Measurements from ENCODE around the gene ZC3H4. TPM values are rescaled to one million over a fixed set of nuclear protein-coding genes. Genes with fewer than 3 reads are reported as not detected.
"Not testable (repeated sequence)": the region's sequence is repeated elsewhere in the genome, so short reads cannot be mapped to it uniquely, and the experiment has no call there.

Gene ZC3H4
- total RNA-seq, 2 experiments from 2014 or later: 84.3 to 86.0 TPM

DNA sequence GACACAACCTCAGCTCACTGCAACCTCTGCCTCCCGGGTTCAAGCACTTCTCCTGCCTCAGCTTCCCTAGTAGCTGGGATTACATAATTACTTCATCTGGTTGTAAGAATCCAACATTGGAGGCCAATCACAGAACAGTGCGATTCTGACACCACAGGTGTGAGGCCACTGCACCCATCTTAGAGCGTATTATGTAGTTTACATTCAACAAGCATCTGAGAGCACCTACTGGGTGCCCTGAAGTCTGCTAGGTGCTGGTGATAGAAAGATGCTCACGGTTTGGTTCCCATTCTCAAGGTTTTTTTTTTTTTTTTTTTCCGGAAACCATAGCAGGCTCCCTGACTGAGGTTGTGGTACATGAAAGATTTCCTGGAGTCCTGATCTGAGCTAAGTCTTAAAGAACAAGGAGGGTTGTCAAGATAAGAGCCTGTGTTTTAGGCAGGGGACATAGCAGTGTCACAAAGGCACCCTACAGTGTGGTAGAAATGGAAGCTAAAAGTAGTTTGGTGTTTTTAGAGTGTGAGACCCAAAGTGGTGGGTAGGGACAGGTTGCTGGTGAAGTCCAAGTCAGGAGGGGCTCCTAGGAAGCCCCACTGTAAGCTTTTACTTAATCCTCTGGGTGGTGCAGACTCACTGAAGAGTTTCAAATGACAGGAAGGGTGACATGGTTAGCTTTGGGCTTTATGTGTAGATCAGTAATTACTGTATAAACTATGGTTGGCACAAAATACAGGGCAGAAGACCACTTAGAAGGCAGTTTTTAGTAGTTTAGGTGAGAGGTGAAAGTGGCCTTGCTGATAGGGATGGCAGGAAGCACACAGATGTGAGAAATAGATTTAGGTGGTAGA, 32.3 kb upstream of the ZC3H4 start:
- H3K27ac Mint-ChIP-seq: peak overlapping the region; percentile 89
- peaks cover 39% of the 10 kb centered on the region for H3K36me3 Mint-ChIP-seq
- no peaks in the 10 kb centered on the region for H3K9me3 Mint-ChIP-seq
- peak overlapping the region; percentile 60 for H3K4me3 Mint-ChIP-seq
- no peak for DNase-seq
- POLR2A ChIA-PET: interaction anchor here (0.5 to 2.5 kb wide), 19 partner anchors 12 to 467 kb away, joined by 3 to 22 read pairs (median 4); partner anchors contain the start of genes CCDC9, SAE1, TMEM160 and ZC3H4
- H3K27me3 Mint-ChIP-seq: no peaks in the 10 kb centered on the region
- peak; percentile 89 for ATAC-seq (ENCODE audit: low read depth)
- H3K4me1 Mint-ChIP-seq: peaks cover 46% of the 10 kb centered on the region

DNA sequence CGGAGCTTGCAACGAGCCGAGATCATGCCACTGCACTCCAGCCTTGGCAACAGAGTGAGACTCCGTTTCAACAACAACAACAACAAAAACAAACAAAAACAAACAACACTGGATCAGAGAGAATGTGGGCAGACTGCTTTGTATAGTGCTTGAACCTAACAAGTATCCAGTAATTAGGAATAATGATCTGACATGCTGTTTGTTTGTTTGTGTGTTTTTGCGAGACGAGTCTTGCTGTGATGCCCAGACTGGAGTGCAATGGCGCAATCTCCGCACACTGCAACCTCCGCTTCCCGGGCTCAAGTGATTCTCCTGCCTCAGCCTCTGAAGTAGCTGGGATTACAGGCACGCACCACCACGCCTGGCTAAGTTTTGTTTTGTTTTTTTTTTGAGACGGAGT, 31.1 kb upstream of the ZC3H4 start:
- peaks cover 33% of the 10 kb centered on the region for H3K36me3 Mint-ChIP-seq
- no peaks in the 10 kb centered on the region for H3K9me3 Mint-ChIP-seq
- no peak for ATAC-seq (ENCODE audit: low read depth)
- peaks cover 40% of the 10 kb centered on the region for H3K4me1 Mint-ChIP-seq
- DNase-seq: no peak
- no peak overlapping the region for H3K4me3 Mint-ChIP-seq
- H3K27me3 Mint-ChIP-seq: no peaks in the 10 kb centered on the region
- H3K27ac Mint-ChIP-seq: peak overlapping the region; percentile 67
- POLR2A ChIA-PET: interaction anchor here (0.6 to 2.5 kb wide), 5 partner anchors 11 to 263 kb away, joined by 3 to 22 read pairs (median 5); no protein-coding TSS in a partner anchor

DNA sequence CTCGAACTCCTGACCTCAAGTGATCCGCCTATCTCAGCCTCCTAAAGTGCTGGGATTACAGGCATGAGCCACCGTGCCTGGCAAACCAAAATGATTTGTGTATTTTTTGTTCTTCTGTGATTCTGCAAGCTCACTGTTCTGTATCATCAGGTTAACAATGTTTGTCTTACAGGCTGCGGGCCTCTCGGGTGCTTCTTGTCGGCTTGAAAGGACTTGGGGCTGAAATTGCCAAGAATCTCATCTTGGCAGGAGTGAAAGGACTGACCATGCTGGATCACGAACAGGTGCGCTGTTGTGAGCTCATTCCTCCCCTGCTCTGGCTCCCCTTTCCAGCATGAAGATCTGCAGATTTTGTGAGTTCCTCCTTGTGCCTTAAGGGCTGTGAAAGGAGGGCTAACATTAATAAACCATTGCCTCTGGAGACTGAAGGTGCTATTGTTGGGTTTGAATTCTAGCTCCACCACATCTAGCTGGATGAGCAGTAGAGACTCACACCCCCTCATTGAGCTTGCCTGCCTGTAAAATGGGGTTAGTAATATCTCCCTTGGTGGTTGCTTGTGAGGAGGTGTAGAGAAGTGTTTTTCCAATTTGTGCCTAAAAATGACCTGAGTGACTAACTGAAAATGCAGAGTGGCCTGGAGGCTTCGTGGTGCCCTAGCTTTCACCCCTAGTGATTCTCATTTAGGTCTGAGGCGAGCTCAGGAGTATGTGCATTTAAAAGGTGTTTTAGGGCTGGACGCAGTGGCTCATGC, 29.9 kb upstream of the ZC3H4 start:
- POLR2A ChIA-PET: interaction anchor here (0.6 to 0.7 kb wide), 3 partner anchors 14 to 96 kb away, joined by 4 read pairs; no protein-coding TSS in a partner anchor
- H3K27ac Mint-ChIP-seq: no peak overlapping the region
- DNase-seq (no peak), ATAC-seq (ENCODE audit: low read depth) (no peak)
- no peaks in the 10 kb centered on the region for H3K9me3 Mint-ChIP-seq
- H3K4me1 Mint-ChIP-seq: peaks cover 42% of the 10 kb centered on the region
- no peaks in the 10 kb centered on the region for H3K27me3 Mint-ChIP-seq
- peaks cover 31% of the 10 kb centered on the region for H3K36me3 Mint-ChIP-seq
- no peak overlapping the region for H3K4me3 Mint-ChIP-seq

- H3K4me3 Mint-ChIP-seq: no peak overlapping the region
- H3K36me3 Mint-ChIP-seq: peaks cover 27% of the 10 kb centered on the region
Measured at GRCh38 chr19:47142779-47143178, 29.2 kb upstream of the ZC3H4 start.

GRCh38 chr19:47141695-47142094, 28.1 kb upstream of the ZC3H4 start:
- Mint-ChIP-seq H3K9me3 (no peaks in the 10 kb centered on the region), H3K4me3 (no peak overlapping the region)
- ATAC-seq (ENCODE audit: low read depth): no peak

More at GRCh38 chr19:47142779-47143178, 29.2 kb upstream of the ZC3H4 start:
- Mint-ChIP-seq H3K4me1 (peaks cover 41% of the 10 kb centered on the region), H3K27me3 (no peaks in the 10 kb centered on the region), H3K9me3 (no peaks in the 10 kb centered on the region), H3K27ac (no peak overlapping the region)
- no peak for ATAC-seq (ENCODE audit: low read depth)
- POLR2A ChIA-PET: interaction anchor here (0.7 kb wide), 2 partner anchors 31 to 95 kb away, joined by 4 read pairs; no protein-coding TSS in a partner anchor
- DNase-seq: no peak

DNA sequence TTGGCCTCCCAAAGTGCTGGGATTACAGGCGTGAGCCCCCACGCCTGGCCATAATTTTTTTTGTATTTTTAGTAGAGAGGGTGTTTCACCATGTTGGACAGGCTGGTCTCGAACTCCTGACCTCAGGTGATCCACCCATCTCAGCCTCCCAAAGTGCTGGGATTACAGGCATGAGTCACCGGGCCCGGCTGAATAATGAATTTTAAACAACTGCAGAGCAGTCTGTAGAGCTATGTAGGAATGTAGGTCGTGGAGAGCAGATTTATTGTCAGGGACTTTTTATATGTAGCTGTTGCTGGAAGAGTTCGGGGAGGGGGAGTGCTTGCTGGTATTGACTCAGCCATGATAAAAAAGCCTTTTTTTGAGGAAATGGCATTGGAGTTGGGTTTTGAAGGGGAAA, 27.7 kb upstream of the ZC3H4 start:
- H3K27me3 Mint-ChIP-seq; H3K4me3 Mint-ChIP-seq; H3K9me3 Mint-ChIP-seq; DNase-seq; ATAC-seq (ENCODE audit: low read depth): not testable (repeated sequence)
- peak overlapping the region; percentile 37 for H3K27ac Mint-ChIP-seq
- H3K36me3 Mint-ChIP-seq: peaks cover 18% of the 10 kb centered on the region
- POLR2A ChIA-PET: interaction anchor here (1.0 kb wide), 1 partner anchor 8 kb away, joined by 3 read pairs; no protein-coding TSS in a partner anchor
- H3K4me1 Mint-ChIP-seq: peaks cover 38% of the 10 kb centered on the region

More at GRCh38 chr19:47141695-47142094, 28.1 kb upstream of the ZC3H4 start:
- Mint-ChIP-seq H3K4me1 (peaks cover 41% of the 10 kb centered on the region), H3K27me3 (no peaks in the 10 kb centered on the region), H3K36me3 (peaks cover 23% of the 10 kb centered on the region), H3K27ac (no peak overlapping the region)
- POLR2A ChIA-PET: interaction anchor here (1.0 kb wide), 1 partner anchor 9 kb away, joined by 3 read pairs; no protein-coding TSS in a partner anchor
- no peak for DNase-seq

GRCh38 chr19:47135156-47135555, 21.6 kb upstream of the ZC3H4 start:
- DNase-seq (no peak), ATAC-seq (ENCODE audit: low read depth) (no peak)
- Mint-ChIP-seq H3K36me3 (peaks cover 46% of the 10 kb centered on the region), H3K4me1 (peaks cover 55% of the 10 kb centered on the region), H3K27me3 (no peaks in the 10 kb centered on the region), H3K9me3 (no peaks in the 10 kb centered on the region), H3K27ac (peak overlapping the region; percentile 58), H3K4me3 (no peak overlapping the region)
- POLR2A ChIA-PET: interaction anchor here (0.6 to 1.5 kb wide), 2 partner anchors 40 to 109 kb away, joined by 3 to 4 read pairs; no protein-coding TSS in a partner anchor

- no peaks in the 10 kb centered on the region for H3K9me3 Mint-ChIP-seq
- DNase-seq (no peak), ATAC-seq (ENCODE audit: low read depth) (no peak)
- H3K4me3 Mint-ChIP-seq: peak overlapping the region; percentile 52
- peaks cover 55% of the 10 kb centered on the region for H3K4me1 Mint-ChIP-seq
- no peaks in the 10 kb centered on the region for H3K27me3 Mint-ChIP-seq
- POLR2A ChIA-PET: interaction anchor here (0.6 to 1.5 kb wide), 2 partner anchors 40 to 110 kb away, joined by 3 to 4 read pairs; no protein-coding TSS in a partner anchor
- peak overlapping the region; percentile 58 for H3K27ac Mint-ChIP-seq
- H3K36me3 Mint-ChIP-seq: peaks cover 46% of the 10 kb centered on the region
Measured at GRCh38 chr19:47134545-47134944, 21.0 kb upstream of the ZC3H4 start.

DNA sequence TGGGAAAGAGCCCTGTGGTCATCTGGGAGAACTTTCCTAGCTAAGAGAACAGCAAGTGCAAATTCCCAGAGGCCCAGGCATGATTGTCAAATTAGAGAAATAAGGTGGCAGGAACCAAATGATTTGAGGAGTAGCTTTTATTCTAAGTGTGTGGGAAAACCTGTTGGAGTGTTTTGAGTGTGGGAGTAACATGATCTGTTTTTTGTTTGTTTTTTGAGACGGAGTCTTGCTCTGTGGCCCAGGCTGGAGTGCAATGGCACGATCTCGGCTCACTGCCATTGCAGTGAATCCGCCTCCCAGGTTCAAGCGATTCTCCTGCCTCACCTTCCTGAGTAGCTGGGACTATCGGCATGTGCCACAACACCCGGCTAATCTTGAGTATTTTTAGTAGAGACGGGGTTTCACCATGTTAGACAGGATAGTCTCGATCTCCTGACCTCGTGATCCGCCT, 19.5 kb upstream of the ZC3H4 start:
- no peaks in the 10 kb centered on the region for H3K9me3 Mint-ChIP-seq
- H3K27ac Mint-ChIP-seq: peak overlapping the region; percentile 11
- H3K36me3 Mint-ChIP-seq: peaks cover 39% of the 10 kb centered on the region
- ATAC-seq (ENCODE audit: low read depth): no peak
- POLR2A ChIA-PET: interaction anchor here (0.7 to 2.6 kb wide), 4 partner anchors 8 to 29 kb away, joined by 3 to 33 read pairs (median 3); partner anchors contain the start of gene ZC3H4
- H3K4me3 Mint-ChIP-seq: peak overlapping the region; percentile 23
- H3K27me3 Mint-ChIP-seq: no peaks in the 10 kb centered on the region
- no peak for DNase-seq
- peaks cover 46% of the 10 kb centered on the region for H3K4me1 Mint-ChIP-seq

GRCh38 chr19:47132194-47132852, 18.7 kb upstream of the ZC3H4 start:
- H3K9me3 Mint-ChIP-seq: no peaks in the 10 kb centered on the region
- peaks cover 46% of the 10 kb centered on the region for H3K4me1 Mint-ChIP-seq
- no peak for DNase-seq
- peak overlapping the region; percentile 94 for H3K4me3 Mint-ChIP-seq
- H3K36me3 Mint-ChIP-seq: peaks cover 39% of the 10 kb centered on the region
- POLR2A ChIA-PET: interaction anchor here (0.6 to 2.6 kb wide), 7 partner anchors 9 to 732 kb away, joined by 3 to 33 read pairs (median 12); partner anchors contain the start of genes CCDC9 and ZC3H4
- no peak for ATAC-seq (ENCODE audit: low read depth)
- peak overlapping the region; percentile 69 for H3K27ac Mint-ChIP-seq
- H3K27me3 Mint-ChIP-seq: no peaks in the 10 kb centered on the region

- POLR2A ChIA-PET: interaction anchor here (0.7 to 2.6 kb wide), 17 partner anchors 9 to 126 kb away, joined by 3 to 33 read pairs (median 5); partner anchors contain the start of genes CCDC9 and ZC3H4
- ATAC-seq (ENCODE audit: low read depth) (peak; percentile 92), DNase-seq (peak; percentile 96)
- H3K4me3 Mint-ChIP-seq: peak within 1 kb of the TSS; percentile 94
- peak within 1 kb of the TSS; percentile 93 for H3K27ac Mint-ChIP-seq
- H3K4me1 Mint-ChIP-seq: peaks cover 38% of the 10 kb centered on the region
- peaks cover 39% of the 10 kb centered on the region for H3K36me3 Mint-ChIP-seq
- H3K9me3 Mint-ChIP-seq: no peaks in the 10 kb centered on the region
- no peaks in the 10 kb centered on the region for H3K27me3 Mint-ChIP-seq
Measured at GRCh38 chr19:47130589-47131227, 17.1 kb upstream of the ZC3H4 start, which contains the start of gene SAE1. SAE1 (plus strand) TSS chr19:47130835; CDS start chr19:47130931, 96 bp downstream.

GRCh38 chr19:47130120-47130588, 16.6 kb upstream of the ZC3H4 start:
- Mint-ChIP-seq H3K9me3 (no peaks in the 10 kb centered on the region), H3K27ac (peak overlapping the region; percentile 93), H3K36me3 (peaks cover 36% of the 10 kb centered on the region), H3K4me1 (peaks cover 38% of the 10 kb centered on the region), H3K4me3 (peak overlapping the region; percentile 94), H3K27me3 (no peaks in the 10 kb centered on the region)
- DNase-seq: no peak
- POLR2A ChIA-PET: interaction anchor here (1.3 to 2.6 kb wide), 7 partner anchors 10 to 114 kb away, joined by 4 to 31 read pairs (median 6); no protein-coding TSS in a partner anchor
- ATAC-seq (ENCODE audit: low read depth): no peak
